RWPE1 (cell line): ENCODE results near the gene STK16.
A peak's percentile ranks its signal among the peaks of the same experiment; 100 is the strongest.

Experiments used
- CTCF ChIA-PET: fragments of 350-600 bp; sonication (Branson Sonifier 250); formaldehyde crosslinking; extraction: SDS; loops from one replicate; lab custom pipeline; 2021; lab: Yijun Ruan, JAX
- POLR2A ChIA-PET: fragments of 400-600 bp; formaldehyde crosslinking; extraction: SDS; loops from one replicate; lab custom pipeline; 2020; ENCODE audit warnings: antibody characterized with exemption; ENCODE audit not compliant: low non-redundant PET; lab: Yijun Ruan, JAX
- DNase-seq: peaks from one replicate; pipeline ENCODE4 v3.0.0; 2012; ENCODE audit warnings: low spot score
- H3K27ac ChIP-seq: fragments of 450-650 bp; 2 replicates; pipeline ENCODE4 v1.5.1; 2017
- TF ChIP-seq, protein P1 (sequence below): fragments of 450-650 bp; conservative IDR thresholded peaks from 2 replicates; pipeline ENCODE4 v1.5.1; 2017; ENCODE audit warnings: low read depth, mild to moderate bottlenecking

The STK16 gene

GRCh38 chr2:219213486-219214071 is 31.7 kb upstream of the STK16 start:
- TF ChIP-seq, protein P1, sequence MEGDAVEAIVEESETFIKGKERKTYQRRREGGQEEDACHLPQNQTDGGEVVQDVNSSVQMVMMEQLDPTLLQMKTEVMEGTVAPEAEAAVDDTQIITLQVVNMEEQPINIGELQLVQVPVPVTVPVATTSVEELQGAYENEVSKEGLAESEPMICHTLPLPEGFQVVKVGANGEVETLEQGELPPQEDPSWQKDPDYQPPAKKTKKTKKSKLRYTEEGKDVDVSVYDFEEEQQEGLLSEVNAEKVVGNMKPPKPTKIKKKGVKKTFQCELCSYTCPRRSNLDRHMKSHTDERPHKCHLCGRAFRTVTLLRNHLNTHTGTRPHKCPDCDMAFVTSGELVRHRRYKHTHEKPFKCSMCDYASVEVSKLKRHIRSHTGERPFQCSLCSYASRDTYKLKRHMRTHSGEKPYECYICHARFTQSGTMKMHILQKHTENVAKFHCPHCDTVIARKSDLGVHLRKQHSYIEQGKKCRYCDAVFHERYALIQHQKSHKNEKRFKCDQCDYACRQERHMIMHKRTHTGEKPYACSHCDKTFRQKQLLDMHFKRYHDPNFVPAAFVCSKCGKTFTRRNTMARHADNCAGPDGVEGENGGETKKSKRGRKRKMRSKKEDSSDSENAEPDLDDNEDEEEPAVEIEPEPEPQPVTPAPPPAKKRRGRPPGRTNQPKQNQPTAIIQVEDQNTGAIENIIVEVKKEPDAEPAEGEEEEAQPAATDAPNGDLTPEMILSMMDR: no peak
- no peak for DNase-seq
- POLR2A ChIA-PET: no interaction called here
- CTCF ChIA-PET: no interaction called here
- H3K27ac ChIP-seq: peak overlapping the region; percentile 93

DNA sequence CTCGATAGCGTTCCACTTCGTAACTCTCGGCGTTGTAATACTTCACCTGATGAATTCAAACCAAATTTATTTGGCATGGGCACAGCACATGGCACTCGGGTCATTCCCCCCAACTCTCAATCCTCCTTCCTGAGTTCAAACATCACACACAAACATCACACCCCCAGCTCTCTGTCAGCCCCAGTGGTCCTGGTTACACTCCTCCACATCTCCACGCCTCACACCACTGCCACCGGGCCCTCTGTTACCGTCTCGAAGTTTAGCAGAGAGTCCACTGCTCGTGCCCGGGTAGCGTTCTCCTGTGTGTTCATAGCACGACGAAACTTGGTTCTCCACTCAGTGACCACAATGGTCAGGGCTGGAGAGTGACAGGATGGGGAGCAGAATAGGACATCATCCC is 31.1 kb upstream of the STK16 start:
- H3K27ac ChIP-seq: peak overlapping the region; percentile 93
- DNase-seq: no peak
- TF ChIP-seq, protein P1: no peak
- ChIA-PET CTCF (no interaction called here), POLR2A (no interaction called here)

DNA sequence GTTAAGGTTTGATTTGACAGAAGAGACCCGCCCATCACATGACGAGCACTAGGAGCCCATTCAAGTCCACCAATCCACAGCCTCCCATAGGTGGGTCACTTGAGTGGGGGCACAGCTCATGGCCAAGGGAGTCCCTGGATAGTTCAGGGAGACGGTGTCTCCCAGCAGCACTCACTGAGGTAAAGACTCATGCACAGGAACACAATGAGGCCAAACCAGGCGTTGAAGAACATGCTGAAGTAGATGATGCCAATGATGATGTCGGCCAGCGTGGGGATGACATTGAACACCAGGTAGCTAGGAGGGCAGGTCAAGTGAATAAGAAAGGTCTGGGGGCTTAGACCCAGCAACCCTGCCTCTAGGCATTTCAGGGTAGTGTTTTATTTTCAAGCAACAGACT is 30.5 kb upstream of the STK16 start:
- peak overlapping the region; percentile 93; the same call in 1 of the 2 replicates for H3K27ac ChIP-seq
- POLR2A ChIA-PET: no interaction called here
- CTCF ChIA-PET: no interaction called here
- TF ChIP-seq, protein P1: no peak
- DNase-seq: no peak

- CTCF ChIA-PET: interaction anchor here (0.7 kb wide), 1 partner anchor 14 kb away, joined by 3 read pairs; the partner anchor contains the start of gene ANKZF1
- H3K27ac ChIP-seq: peak overlapping the region; percentile 99
- TF ChIP-seq, protein P1: no peak
- DNase-seq: no peak
- POLR2A ChIA-PET: no interaction called here
Measured at GRCh38 chr2:219215871-219216534, 29.3 kb upstream of the STK16 start.

- peak overlapping the region; percentile 99 for H3K27ac ChIP-seq
- no peak for DNase-seq
- POLR2A ChIA-PET: no interaction called here
- CTCF ChIA-PET: interaction anchor here (0.7 kb wide), 1 partner anchor 13 kb away, joined by 3 read pairs; the partner anchor contains the start of gene ANKZF1
- TF ChIP-seq, protein P1: no peak
Measured at GRCh38 chr2:219216535-219216915, 28.8 kb upstream of the STK16 start.

- ChIA-PET CTCF (interaction anchor here (0.6 to 1.8 kb wide), 4 partner anchors 11 to 76 kb away, joined by 3 to 17 read pairs (median 4); partner anchors contain the start of genes ANKZF1 and ATG9A), POLR2A (interaction anchor here (1.4 to 1.5 kb wide), 2 partner anchors 12 to 42 kb away, joined by 5 to 6 read pairs; partner anchors contain the start of genes CNPPD1 and ZFAND2B)
- peak; percentile 69 for DNase-seq
- H3K27ac ChIP-seq: peak overlapping the region; percentile 99
- TF ChIP-seq, protein P1: no peak
Measured at GRCh38 chr2:219218217-219218731, 27.0 kb upstream of the STK16 start.
